ENCODE data around the gene TMPRSS6. TPM values are rescaled to one million over a fixed set of nuclear protein-coding genes. Genes with fewer than 3 reads are reported as not detected.
A peak's percentile ranks its signal among the peaks of the same experiment; 100 is the strongest.

Gene TMPRSS6
- total RNA-seq, 2 donors from 2014 or later, result not detected

- no peak for DNase-seq (ENCODE audit: low spot score)
- no peak for ATAC-seq (ENCODE audit: insufficient number of reproducible peaks, low FRiP score, low read depth)
- H3K4me3 ChIP-seq, result peak overlapping the region; percentile 86
Observed at GRCh38 chr22:37050913-37051312, 58.6 kb downstream of the TMPRSS6 start.

DNA sequence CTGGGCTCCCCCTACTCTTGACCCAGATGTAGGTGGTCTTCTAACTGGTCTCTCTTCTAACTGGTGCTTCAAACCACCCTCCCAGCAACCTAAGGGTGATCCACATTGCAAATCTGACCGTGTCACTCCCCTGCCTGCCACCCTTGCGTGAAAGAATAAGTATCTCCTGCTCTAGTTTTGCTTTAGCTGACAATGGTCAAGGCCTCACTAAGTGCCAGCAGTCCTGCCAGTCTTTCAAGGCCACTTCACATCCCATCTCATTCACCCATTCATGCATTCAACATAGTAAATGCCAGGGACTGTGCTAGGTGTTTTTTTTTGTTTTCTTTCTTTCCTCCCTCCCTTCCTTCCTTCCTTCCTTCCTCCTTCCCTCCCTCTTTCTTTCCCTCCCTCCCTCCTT is 60.3 kb downstream of the TMPRSS6 start:
- ATAC-seq (ENCODE audit: insufficient number of reproducible peaks, low FRiP score, low read depth) (no peak), DNase-seq (ENCODE audit: low spot score) (no peak)
- no peak for TF ChIP-seq CTCF (IDR thresholded peaks at IDR 0.05)
- Histone ChIP-seq H3K27ac (no peak overlapping the region), H3K27me3 (replicated peaks; ENCODE audit: insufficient read depth) (no peaks in the 10 kb centered on the region), H3K9me3 (no peaks in the 10 kb centered on the region), H3K4me3 (no peak overlapping the region), H3K36me3 (no peaks in the 10 kb centered on the region), H3K4me1 (ENCODE audit: control insufficient read depth in 1 of 2, low read depth in 2 of 2) (peaks cover 11 to 13% of the 10 kb centered on the region in 2 donors)

More at GRCh38 chr22:37050913-37051312, 58.6 kb downstream of the TMPRSS6 start:
- TF ChIP-seq CTCF (IDR thresholded peaks at IDR 0.05), result no peak
- H3K9me3 ChIP-seq, result no peaks in the 10 kb centered on the region
- H3K36me3 ChIP-seq, result peaks cover 8% of the 10 kb centered on the region
- peaks cover 11 to 13% of the 10 kb centered on the region in 2 donors for H3K4me1 ChIP-seq (ENCODE audit: control insufficient read depth in 1 of 2, low read depth in 2 of 2)
- no peaks in the 10 kb centered on the region for H3K27me3 ChIP-seq (replicated peaks; ENCODE audit: insufficient read depth)
- no peak overlapping the region for H3K27ac ChIP-seq

DNA sequence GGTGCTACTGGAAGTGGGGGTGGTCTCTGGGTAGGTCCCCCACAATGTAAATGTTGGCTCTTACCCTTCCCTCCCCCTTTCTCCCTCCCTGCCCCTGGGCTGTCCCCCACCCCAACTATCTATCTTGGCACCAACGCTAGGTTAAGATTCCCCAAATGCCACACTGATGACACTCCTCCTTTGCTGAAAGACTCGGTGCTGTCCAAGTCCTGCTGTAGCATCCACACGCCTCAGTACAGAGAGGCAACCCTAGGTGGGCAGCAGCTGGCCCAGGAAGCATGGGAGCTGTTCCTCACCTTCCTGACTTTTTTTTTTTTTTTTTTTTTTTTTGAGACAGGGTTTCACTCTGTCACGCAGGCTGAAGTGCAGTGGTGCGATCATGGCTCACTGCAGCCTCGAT is 61.4 kb downstream of the TMPRSS6 start:
- no peaks in the 10 kb centered on the region for H3K36me3 ChIP-seq

DNA sequence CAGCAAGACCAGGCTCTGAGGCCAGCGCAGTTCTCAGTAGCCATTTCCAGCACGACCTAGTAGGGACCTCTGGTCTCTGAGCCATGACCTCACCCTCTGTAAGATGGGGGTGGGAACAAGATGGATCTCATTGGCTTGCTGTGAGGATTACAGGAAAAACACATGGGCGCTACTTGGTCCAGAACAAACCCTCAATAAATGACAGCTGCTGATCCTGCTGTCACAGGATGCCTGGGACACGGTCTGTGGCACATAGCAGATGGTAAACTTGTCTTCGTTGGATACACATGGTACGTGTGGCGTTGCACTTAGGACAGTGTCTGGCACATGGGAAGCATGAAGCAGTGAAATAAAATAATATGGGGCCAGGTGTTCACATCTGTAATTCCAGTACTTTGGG is 62.5 kb downstream of the TMPRSS6 start:
- Histone ChIP-seq H3K36me3 (no peaks in the 10 kb centered on the region), H3K9me3 (no peaks in the 10 kb centered on the region), H3K27me3 (replicated peaks; ENCODE audit: insufficient read depth) (no peaks in the 10 kb centered on the region), H3K4me3 (no peak overlapping the region), H3K27ac (no peak overlapping the region), H3K4me1 (ENCODE audit: control insufficient read depth in 1 of 2, low read depth in 2 of 2) (peaks cover 2 to 6% of the 10 kb centered on the region in 2 donors)
- no peak for DNase-seq (ENCODE audit: low spot score)
- no peak for TF ChIP-seq CTCF (IDR thresholded peaks at IDR 0.05)
- ATAC-seq (ENCODE audit: insufficient number of reproducible peaks, low FRiP score, low read depth), result no peak

More for the DNA sequence above, 61.4 kb downstream of the TMPRSS6 start:
- ATAC-seq (ENCODE audit: insufficient number of reproducible peaks, low FRiP score, low read depth) (no peak), DNase-seq (ENCODE audit: low spot score) (no peak)
- peaks cover 11 to 13% of the 10 kb centered on the region in 2 donors for H3K4me1 ChIP-seq (ENCODE audit: control insufficient read depth in 1 of 2, low read depth in 2 of 2)
- TF ChIP-seq CTCF (IDR thresholded peaks at IDR 0.05), result no peak
- H3K4me3 ChIP-seq, result no peak overlapping the region
- H3K27ac ChIP-seq, result no peak overlapping the region
- no peaks in the 10 kb centered on the region for H3K27me3 ChIP-seq (replicated peaks; ENCODE audit: insufficient read depth)
- H3K9me3 ChIP-seq, result no peaks in the 10 kb centered on the region

GRCh38 chr22:37046589-37046988 is 62.9 kb downstream of the TMPRSS6 start:
- ATAC-seq (ENCODE audit: insufficient number of reproducible peaks, low FRiP score, low read depth) (no peak), DNase-seq (ENCODE audit: low spot score) (no peak)
- peaks cover 0 to 6% of the 10 kb centered on the region in 2 donors for H3K4me1 ChIP-seq (ENCODE audit: control insufficient read depth in 1 of 2, low read depth in 2 of 2)
- no peaks in the 10 kb centered on the region for H3K27me3 ChIP-seq (replicated peaks; ENCODE audit: insufficient read depth)
- H3K4me3 ChIP-seq, result no peak overlapping the region
- TF ChIP-seq CTCF (IDR thresholded peaks at IDR 0.05), result no peak
- no peak overlapping the region for H3K27ac ChIP-seq
- H3K36me3 ChIP-seq, result no peaks in the 10 kb centered on the region
- H3K9me3 ChIP-seq, result no peaks in the 10 kb centered on the region
